GM10266 (cell line): ENCODE measurements around the gene LSM11.

Experiments
- DNase-seq: peaks from one replicate; pipeline ENCODE4 v3.0.0; 2012; ENCODE audit errors: extremely low spot score
- TF ChIP-seq, protein P1 (sequence below): IDR thresholded peaks from 2 replicates; pipeline ENCODE4 v1.5.1; 2012; ENCODE audit warnings: mild to moderate bottlenecking, low read depth; ENCODE audit not compliant: control insufficient read depth, insufficient read depth; ENCODE audit errors: missing control alignments

The LSM11 gene

DNA sequence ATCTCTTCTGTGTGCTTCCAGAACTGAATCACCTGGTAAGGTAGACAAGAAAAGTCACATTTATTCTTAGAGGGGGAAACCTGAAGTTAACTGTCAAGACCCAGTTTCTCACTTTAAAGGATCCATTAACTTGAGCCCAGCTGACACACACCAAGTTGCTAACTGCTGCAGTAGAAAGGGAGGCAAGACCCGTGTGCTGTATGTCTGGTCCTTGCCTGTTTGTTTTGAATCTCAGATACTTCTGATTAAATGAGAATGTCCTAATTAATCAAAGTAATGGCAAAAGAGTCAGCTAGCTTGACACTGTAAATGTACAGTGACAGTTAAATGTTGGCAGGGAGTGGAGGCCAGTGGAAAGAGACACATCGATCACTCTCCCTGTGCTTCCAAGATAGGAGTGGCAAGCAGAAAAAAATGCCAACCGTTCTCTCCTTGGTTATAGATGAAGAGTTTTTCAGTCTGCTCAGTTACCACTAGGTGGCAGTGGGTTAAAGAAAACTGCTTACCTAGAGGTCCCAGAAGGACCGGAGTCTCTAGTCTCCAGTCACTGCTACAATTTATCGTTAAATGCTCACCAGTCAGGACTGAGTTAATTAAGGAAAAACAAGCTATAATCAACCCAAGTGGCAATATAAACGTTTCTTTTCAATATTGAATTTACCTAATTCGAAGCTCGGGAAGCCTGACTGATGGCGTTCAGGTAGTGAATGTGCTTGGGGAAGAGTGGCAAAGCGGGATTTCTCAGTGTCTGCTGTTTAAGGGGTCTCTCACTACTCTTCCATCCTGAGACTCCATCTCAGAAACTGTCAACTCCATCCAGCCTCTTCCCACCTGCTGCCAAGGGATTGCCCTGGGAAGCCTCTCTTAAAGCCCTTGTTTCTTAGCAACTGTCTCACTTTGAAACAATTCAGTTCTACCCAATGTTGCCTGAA is 18.4 kb downstream of the LSM11 start:
- TF ChIP-seq, protein P1, sequence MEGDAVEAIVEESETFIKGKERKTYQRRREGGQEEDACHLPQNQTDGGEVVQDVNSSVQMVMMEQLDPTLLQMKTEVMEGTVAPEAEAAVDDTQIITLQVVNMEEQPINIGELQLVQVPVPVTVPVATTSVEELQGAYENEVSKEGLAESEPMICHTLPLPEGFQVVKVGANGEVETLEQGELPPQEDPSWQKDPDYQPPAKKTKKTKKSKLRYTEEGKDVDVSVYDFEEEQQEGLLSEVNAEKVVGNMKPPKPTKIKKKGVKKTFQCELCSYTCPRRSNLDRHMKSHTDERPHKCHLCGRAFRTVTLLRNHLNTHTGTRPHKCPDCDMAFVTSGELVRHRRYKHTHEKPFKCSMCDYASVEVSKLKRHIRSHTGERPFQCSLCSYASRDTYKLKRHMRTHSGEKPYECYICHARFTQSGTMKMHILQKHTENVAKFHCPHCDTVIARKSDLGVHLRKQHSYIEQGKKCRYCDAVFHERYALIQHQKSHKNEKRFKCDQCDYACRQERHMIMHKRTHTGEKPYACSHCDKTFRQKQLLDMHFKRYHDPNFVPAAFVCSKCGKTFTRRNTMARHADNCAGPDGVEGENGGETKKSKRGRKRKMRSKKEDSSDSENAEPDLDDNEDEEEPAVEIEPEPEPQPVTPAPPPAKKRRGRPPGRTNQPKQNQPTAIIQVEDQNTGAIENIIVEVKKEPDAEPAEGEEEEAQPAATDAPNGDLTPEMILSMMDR = peak; percentile 77
- peak; percentile 68 for DNase-seq

GRCh38 chr5:157764531-157764930 is 21.0 kb downstream of the LSM11 start:
- TF ChIP-seq, protein P1 = no peak
- DNase-seq = no peak

- no peak for DNase-seq
- TF ChIP-seq, protein P1 = no peak
These were observed 22.9 kb downstream of the LSM11 start for GRCh38 chr5:157766442-157766841.

- DNase-seq = no peak
- TF ChIP-seq, protein P1 = no peak
These were observed 23.4 kb downstream of the LSM11 start for GRCh38 chr5:157766902-157767301.

DNA sequence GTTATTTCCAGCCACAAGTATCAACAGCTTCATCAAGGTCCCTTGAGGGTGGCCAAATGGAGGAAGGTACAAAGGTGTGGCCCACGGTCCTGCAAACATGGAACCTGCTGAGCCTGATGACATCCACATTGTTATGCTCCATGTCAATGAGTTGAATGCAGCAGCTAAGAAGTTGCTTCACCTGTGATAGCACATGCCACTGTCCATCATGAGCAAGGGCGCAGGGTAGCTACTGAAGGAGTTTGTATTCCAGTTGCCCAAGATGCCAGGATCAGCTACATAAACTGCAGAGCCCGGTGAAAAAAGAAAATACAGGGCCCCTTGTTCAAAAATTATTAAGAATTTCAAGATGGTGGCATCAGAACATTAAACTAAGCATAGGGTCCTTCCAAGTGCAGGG is 24.2 kb downstream of the LSM11 start:
- TF ChIP-seq, protein P1 = no peak
- no peak for DNase-seq

DNA sequence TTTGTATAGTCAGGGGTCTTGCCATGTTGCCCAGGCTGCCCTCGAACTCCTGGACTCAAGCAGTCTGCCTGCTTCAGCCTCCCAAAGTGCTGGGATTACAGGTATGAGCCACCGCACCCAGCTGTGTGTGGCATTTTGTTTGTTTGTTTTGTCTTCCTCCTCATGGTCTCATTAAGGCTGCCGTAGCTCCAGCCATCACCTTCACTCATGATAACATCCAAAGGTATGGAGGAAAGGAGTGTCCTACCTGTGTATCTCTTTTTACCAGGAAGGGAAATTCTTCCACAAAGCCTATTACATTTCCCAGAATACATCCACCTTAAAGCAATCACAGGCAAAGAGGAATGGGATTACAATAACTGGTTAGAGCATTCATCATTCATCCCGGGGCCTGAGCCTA is 27.2 kb downstream of the LSM11 start:
- TF ChIP-seq, protein P1 = no peak
- no peak for DNase-seq

- no peak for DNase-seq
- TF ChIP-seq, protein P1 = no peak
These were observed 28.6 kb downstream of the LSM11 start for GRCh38 chr5:157772127-157772526.
